GM12891 (cell line): ENCODE data around the gene SREBF1.

Source experiments
- PAX5 ChIP-seq: IDR thresholded peaks from 2 replicates; pipeline ENCODE4 v1.6.1; 2011; ENCODE audit warnings: low read length, moderate library complexity, mild to moderate bottlenecking; ENCODE audit not compliant: insufficient read depth, severe bottlenecking
- POLR2A ChIP-seq: IDR thresholded peaks from 2 replicates; pipeline ENCODE4 v1.6.1; 2011; ENCODE audit warnings: low read depth, low read length, control low read depth
- POLR2AphosphoS5 ChIP-seq: IDR thresholded peaks from 2 replicates; pipeline ENCODE4 v1.6.1; 2011; ENCODE audit warnings: low read depth, low read length, control low read depth
- POU2F2 ChIP-seq: IDR thresholded peaks from 2 replicates; pipeline ENCODE4 v1.6.1; 2011; ENCODE audit warnings: low read depth, mild to moderate bottlenecking, control low read depth, low read length, moderate library complexity
- TAF1 ChIP-seq: IDR thresholded peaks from 2 replicates; pipeline ENCODE4 v1.6.1; 2011; ENCODE audit warnings: low read depth, low read length, control low read depth

- TF ChIP-seq POLR2AphosphoS5 (no peak), POLR2A (no peak), TAF1 (no peak), POU2F2 (no peak), PAX5 (no peak)
Measured at GRCh38 chr17:17763136-17763535, 73.7 kb downstream of the SREBF1 start.
